WTC11 (cell line): ENCODE results near the gene AGAP1.

Experiments used
- CBFB ChIP-seq: sonication (generic); formaldehyde crosslinking; IDR thresholded peaks from 2 replicates; pipeline ENCODE4 v1.8.1; 2022; ENCODE audit warnings: mild to moderate bottlenecking, low read depth, missing genetic modification reagents
- CREB1 ChIP-seq: sonication (generic); formaldehyde crosslinking; IDR thresholded peaks from 2 replicates; pipeline ENCODE4 v1.8.0; 2023; ENCODE audit warnings: mild to moderate bottlenecking, missing genetic modification reagents
- CREM ChIP-seq: sonication (generic); formaldehyde crosslinking; IDR thresholded peaks from 2 replicates; pipeline ENCODE4 v1.8.1; 2022; ENCODE audit warnings: mild to moderate bottlenecking, missing genetic modification reagents, moderate library complexity
- CTCF ChIP-seq: fragments of 200-600 bp; IDR thresholded peaks from 2 replicates; pipeline ENCODE4 v1.8.0; 2022; ENCODE audit warnings: antibody characterized with exemption
- E2F1 ChIP-seq: sonication (generic); formaldehyde crosslinking; IDR thresholded peaks from 2 replicates; pipeline ENCODE4 v1.8.0; 2022; ENCODE audit warnings: mild to moderate bottlenecking, missing genetic modification reagents
- E2F4 ChIP-seq: sonication (generic); formaldehyde crosslinking; IDR thresholded peaks from 2 replicates; pipeline ENCODE4 v1.8.1; 2022; ENCODE audit warnings: low read depth, mild to moderate bottlenecking, moderate library complexity, missing genetic modification reagents, borderline replicate concordance
- ERG ChIP-seq: fragments of 250-450 bp; sonication (Bioruptor Pico); IDR thresholded peaks from 2 replicates; pipeline ENCODE4 v1.8.0; 2021; ENCODE audit warnings: mild to moderate bottlenecking
- FOXK1 ChIP-seq: sonication (generic); formaldehyde crosslinking; IDR thresholded peaks from 2 replicates; pipeline ENCODE4 v1.8.0; 2022; ENCODE audit warnings: mild to moderate bottlenecking, moderate library complexity, missing genetic modification reagents
- GABPB1 ChIP-seq: sonication (generic); formaldehyde crosslinking; IDR thresholded peaks from 2 replicates; pipeline ENCODE4 v1.8.1; 2023; ENCODE audit warnings: mild to moderate bottlenecking, missing genetic modification reagents
- JUN ChIP-seq: sonication (generic); formaldehyde crosslinking; IDR thresholded peaks from 2 replicates; pipeline ENCODE4 v1.8.0; 2023; ENCODE audit warnings: mild to moderate bottlenecking, missing genetic modification reagents
- USF1 ChIP-seq: sonication (generic); formaldehyde crosslinking; IDR thresholded peaks from 2 replicates; pipeline ENCODE4 v1.8.0; 2022; ENCODE audit warnings: mild to moderate bottlenecking, missing genetic modification reagents
- ZBTB43 ChIP-seq: sonication (generic); formaldehyde crosslinking; IDR thresholded peaks from 2 replicates; pipeline ENCODE4 v1.8.1; 2023; ENCODE audit warnings: mild to moderate bottlenecking, missing genetic modification reagents
- ZNF219 ChIP-seq: sonication (generic); formaldehyde crosslinking; IDR thresholded peaks from 2 replicates; pipeline ENCODE4 v1.8.0; 2023; ENCODE audit warnings: missing genetic modification reagents, mild to moderate bottlenecking, borderline replicate concordance
- ZSCAN18 ChIP-seq: fragments of 250-450 bp; sonication (Bioruptor Pico); IDR thresholded peaks from 2 replicates; pipeline ENCODE4 v2.1.2; 2022; ENCODE audit warnings: mild to moderate bottlenecking, moderate library complexity

GRCh38 chr2:235467588-235467987 lies 26.3 kb upstream of the AGAP1 start:
- TF ChIP-seq CTCF (no peak), ZNF219 (CRISPR knock-in tag) (no peak), FOXK1 (CRISPR knock-in tag) (no peak), ZSCAN18 (no peak), GABPB1 (CRISPR knock-in tag) (no peak), ZBTB43 (CRISPR knock-in tag) (no peak), CREB1 (CRISPR knock-in tag) (no peak), E2F1 (CRISPR knock-in tag) (no peak), ERG (CRISPR knock-in tag) (no peak), JUN (CRISPR knock-in tag) (no peak), USF1 (CRISPR knock-in tag) (no peak), CBFB (no peak), E2F4 (CRISPR knock-in tag) (no peak), CREM (CRISPR knock-in tag) (no peak)
